ENCODE measurements around the gene UBE2E1. TPM values are rescaled to one million over a fixed set of nuclear protein-coding genes. Genes with fewer than 3 reads are reported as not detected.
"Not testable (repeated sequence)": the region's sequence is repeated elsewhere in the genome, so short reads cannot be mapped to it uniquely, and the experiment has no call there.

UBE2E1 gene
- polyA plus RNA-seq, 6 donors from 2014 or later, result 8.7 to 33.7 (median 18.1) TPM

DNA sequence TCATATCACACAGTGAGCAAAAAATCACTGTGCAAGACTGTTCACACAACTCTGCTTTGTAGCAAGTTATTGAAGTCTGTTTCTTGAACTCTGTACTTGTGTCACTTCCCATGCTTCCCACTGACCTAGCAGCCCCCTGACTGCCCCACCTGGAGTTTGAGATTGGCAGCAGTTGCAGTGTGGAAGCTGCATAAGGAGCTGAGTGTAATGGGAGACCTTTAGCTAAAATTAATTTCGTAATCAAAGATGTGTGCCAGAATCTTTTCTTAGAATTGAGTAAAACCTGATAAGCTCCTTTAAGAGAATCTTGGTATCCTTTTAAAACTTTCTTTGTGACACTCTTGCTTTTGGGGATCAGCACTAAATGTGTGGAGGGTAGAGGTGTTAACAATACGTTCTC, 68.2 kb downstream of the UBE2E1 start:
- DNase-seq (no peak), ATAC-seq (ENCODE audit: low read depth in 2 of 2) (no peak)
- Mint-ChIP-seq H3K4me1 (peaks cover 24 to 55% (median 48%) of the 10 kb centered on the region in 3 donors), H3K27me3 (no peaks in the 10 kb centered on the region), H3K4me3 (no peak overlapping the region), H3K27ac (peak overlapping the region in 3 of 6 donors; percentile 26 to 50 (median 32)), H3K36me3 (no peaks in the 10 kb centered on the region), H3K9me3 (no peaks in the 10 kb centered on the region)

DNA sequence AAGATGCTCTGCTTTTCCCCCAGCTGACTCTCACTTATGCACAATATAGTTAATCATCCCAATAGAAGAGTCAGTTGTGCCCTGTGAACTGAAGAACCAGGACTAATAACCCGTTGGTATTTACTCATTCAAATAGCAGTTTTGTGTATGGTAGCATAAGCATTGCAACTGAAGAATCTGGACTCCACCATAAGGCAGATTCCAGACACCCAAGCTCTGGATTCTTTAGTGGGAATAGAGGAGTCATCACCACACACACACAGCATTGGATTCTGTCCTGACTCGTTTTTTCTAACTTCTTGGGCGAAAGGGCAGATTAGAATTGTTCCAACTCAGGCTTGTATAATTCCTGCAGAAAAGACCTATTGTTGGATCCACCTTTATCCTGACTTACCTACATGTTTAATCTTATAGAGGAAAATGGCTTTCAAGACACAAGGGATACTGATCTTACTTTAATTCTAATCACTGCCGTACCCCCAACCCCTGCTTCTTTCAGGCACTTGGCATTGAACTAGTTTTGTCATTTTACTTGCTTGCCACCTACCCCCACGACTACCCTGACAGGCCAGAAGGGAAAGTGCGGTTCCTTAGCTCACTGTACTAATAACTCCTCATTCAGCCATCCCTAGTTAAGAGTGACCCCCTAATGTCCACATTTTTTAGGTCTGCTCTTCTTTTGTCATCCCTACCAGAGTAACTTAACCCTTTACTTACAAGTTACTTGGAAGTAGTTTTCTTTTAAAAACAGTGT, 68.8 kb downstream of the UBE2E1 start:
- Mint-ChIP-seq H3K27me3 (no peaks in the 10 kb centered on the region), H3K36me3 (no peaks in the 10 kb centered on the region), H3K4me3 (no peak overlapping the region), H3K9me3 (no peaks in the 10 kb centered on the region), H3K4me1 (peaks cover 30 to 58% (median 54%) of the 10 kb centered on the region in 3 donors), H3K27ac (peak overlapping the region in 2 of 6 donors; percentile 27 to 32)
- no peak for ATAC-seq (ENCODE audit: low read depth in 2 of 2)
- DNase-seq, result no peak

DNA sequence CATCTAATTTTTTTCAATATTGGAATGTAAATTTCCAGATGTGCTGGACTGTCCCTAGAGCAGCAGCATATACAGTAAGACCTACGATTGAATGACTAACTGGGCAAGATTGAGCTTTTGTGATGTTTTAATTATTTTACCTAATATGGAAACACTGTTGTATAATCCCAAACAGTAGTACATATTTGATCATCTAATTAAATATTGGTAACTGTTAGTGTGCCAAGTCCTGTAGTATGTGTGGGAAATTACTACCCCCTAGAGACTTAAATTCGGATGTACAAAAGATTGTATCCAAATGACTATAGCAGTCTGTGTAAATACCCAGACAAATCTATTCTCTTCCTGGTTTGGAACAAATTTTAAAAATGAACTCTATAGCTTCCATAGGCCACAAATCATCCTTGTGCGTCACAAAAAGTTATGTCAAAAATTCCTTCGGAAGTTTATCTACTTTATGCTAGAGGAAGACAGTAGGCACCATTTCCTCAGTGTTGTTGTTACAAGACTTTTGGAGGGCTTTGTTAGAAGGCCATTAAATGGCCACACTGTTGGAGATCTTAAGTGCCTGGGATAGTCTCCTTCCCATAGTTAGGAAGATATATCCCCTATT, 69.5 kb downstream of the UBE2E1 start:
- ATAC-seq (ENCODE audit: low read depth in 2 of 2) (no peak), DNase-seq (no peak)
- Mint-ChIP-seq H3K9me3 (no peaks in the 10 kb centered on the region), H3K27me3 (no peaks in the 10 kb centered on the region), H3K4me1 (peaks cover 33 to 59% (median 55%) of the 10 kb centered on the region in 3 donors), H3K36me3 (no peaks in the 10 kb centered on the region), H3K27ac (no peak overlapping the region), H3K4me3 (no peak overlapping the region)

DNA sequence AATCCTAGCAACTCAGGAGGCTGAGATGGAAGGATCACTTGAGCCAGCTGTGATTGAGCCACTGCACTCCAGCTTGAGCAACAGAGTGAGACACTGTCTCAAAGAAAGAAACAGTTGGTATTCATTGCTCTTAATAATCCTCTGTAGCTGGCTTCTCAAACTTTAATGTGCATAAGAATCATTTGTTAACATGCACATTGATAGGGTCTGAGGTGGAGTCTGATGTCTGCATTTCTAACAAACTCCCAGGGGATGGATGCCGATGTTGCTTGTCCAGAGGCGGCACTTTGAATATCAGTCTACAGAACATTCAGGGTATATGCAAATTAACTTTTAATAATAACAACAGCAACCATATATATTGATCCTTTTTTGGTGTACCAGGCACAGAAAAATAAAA, 71.2 kb downstream of the UBE2E1 start:
- Mint-ChIP-seq H3K9me3 (peaks cover 0 to 1% (median 0%) of the 10 kb centered on the region in 7 donors), H3K4me3 (no peak overlapping the region), H3K27me3 (no peaks in the 10 kb centered on the region), H3K36me3 (peaks cover 0 to 7% of the 10 kb centered on the region in 2 donors), H3K4me1 (peaks cover 43 to 73% (median 70%) of the 10 kb centered on the region in 3 donors), H3K27ac (peak overlapping the region in 1 of 6 donors; percentile 15)
- DNase-seq (no peak), ATAC-seq (ENCODE audit: low read depth in 2 of 2) (no peak)

DNA sequence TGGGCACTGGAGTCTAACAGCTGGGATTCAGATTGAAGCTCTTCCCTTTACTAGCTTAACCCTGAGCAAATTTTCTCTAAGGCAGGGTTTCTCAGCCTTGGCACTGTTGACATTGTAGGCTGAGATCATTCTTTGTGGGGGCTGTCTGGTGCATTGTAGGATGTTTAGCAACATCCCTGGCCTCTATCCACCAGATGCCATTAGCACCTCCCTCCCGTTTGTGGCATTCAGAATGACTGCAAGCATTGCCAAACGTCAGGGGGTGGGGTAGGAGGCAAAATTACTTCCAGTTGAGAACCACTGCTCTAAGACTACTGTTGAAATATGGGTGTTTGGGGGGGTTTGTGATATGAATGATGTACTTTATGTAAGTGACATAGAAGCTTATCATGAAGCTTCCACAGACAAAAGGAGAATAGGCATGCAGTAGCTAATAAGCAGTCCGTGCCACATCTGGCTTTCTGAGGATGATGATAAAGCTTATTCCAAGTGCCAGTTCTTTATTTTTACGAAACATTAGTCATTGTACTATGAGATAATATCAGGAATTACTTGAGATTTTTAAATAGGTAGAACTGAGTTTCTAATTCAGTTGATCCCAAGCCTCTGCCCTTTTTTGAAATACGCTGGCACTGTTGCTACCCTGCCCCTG, 71.7 kb downstream of the UBE2E1 start:
- H3K4me1 Mint-ChIP-seq, result peaks cover 43 to 75% (median 72%) of the 10 kb centered on the region in 3 donors
- DNase-seq (no peak), ATAC-seq (ENCODE audit: low read depth in 2 of 2) (no peak)
- peaks cover 0 to 1% (median 0%) of the 10 kb centered on the region in 7 donors for H3K9me3 Mint-ChIP-seq
- no peaks in the 10 kb centered on the region for H3K27me3 Mint-ChIP-seq
- peak overlapping the region in 1 of 6 donors; percentile 15 for H3K27ac Mint-ChIP-seq
- no peak overlapping the region for H3K4me3 Mint-ChIP-seq
- peaks cover 0 to 7% of the 10 kb centered on the region in 2 donors for H3K36me3 Mint-ChIP-seq

DNA sequence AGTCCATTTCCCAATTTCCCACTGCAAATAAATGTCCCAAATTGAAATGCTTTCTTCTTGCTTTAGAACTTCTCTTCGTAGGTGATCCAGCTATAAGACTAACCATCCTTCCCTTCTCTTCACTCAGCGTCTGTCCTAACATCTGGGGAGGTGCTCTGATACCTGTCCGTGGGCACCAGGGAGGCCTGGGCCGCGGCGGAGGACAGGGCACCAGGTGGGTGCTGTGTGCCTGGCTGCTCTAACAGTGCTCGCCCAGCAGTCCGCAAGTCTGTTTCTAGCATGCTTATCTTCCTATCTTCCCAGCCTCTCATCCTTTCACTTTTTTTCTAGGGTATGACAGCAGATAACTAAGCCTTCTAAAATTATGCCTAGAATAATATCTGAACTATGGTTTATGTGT, 73.7 kb downstream of the UBE2E1 start:
- H3K4me1 Mint-ChIP-seq, result peaks cover 39 to 66% (median 62%) of the 10 kb centered on the region in 3 donors
- peaks cover 0 to 7% of the 10 kb centered on the region in 2 donors for H3K36me3 Mint-ChIP-seq
- H3K4me3 Mint-ChIP-seq, result no peak overlapping the region
- H3K27me3 Mint-ChIP-seq, result no peaks in the 10 kb centered on the region
- ATAC-seq (ENCODE audit: low read depth in 2 of 2), result no peak
- peak overlapping the region in 2 of 6 donors; percentile 28 to 32 for H3K27ac Mint-ChIP-seq
- DNase-seq, result no peak
- peaks cover 0 to 1% (median 0%) of the 10 kb centered on the region in 7 donors for H3K9me3 Mint-ChIP-seq

DNA sequence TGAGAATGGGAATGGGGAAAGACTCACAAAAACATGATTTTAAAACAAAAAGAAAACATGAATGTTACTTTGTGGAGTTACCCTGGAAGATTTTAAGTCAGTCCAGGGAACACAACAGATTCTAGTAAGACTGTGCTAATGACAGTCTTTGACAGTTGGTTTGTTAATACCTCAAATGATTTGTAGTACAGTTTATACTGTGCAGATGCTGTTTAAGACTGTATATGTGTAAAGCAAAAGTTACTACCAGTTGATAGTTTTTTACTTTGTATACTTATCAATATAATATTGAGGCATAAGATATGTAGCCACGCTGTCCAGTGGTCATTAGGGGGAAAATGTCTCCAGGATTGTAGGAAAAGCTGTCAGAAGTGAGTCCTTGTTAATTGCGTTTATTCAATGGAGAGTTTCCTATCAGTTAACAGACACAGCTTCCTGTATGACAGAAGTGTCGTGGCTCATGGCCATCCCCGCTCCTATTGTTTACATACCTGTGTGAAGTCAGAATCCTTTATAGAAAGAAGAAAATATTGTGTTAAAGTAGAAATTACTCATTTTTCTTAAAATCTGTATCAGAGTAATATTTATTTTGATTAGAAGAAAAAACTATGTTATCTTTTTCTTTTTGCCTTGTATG, 75.1 kb downstream of the UBE2E1 start:
- Mint-ChIP-seq H3K4me1 (peaks cover 33 to 55% (median 48%) of the 10 kb centered on the region in 3 donors), H3K27me3 (no peaks in the 10 kb centered on the region), H3K36me3 (peaks cover 0 to 7% of the 10 kb centered on the region in 2 donors), H3K27ac (peak overlapping the region in 4 of 6 donors; percentile 11 to 88 (median 64)), H3K4me3 (peak overlapping the region in 1 of 8 donors; percentile 12), H3K9me3 (peaks cover 0 to 1% (median 0%) of the 10 kb centered on the region in 7 donors)
- ATAC-seq (ENCODE audit: low read depth in 2 of 2) (no peak), DNase-seq (no peak)

DNA sequence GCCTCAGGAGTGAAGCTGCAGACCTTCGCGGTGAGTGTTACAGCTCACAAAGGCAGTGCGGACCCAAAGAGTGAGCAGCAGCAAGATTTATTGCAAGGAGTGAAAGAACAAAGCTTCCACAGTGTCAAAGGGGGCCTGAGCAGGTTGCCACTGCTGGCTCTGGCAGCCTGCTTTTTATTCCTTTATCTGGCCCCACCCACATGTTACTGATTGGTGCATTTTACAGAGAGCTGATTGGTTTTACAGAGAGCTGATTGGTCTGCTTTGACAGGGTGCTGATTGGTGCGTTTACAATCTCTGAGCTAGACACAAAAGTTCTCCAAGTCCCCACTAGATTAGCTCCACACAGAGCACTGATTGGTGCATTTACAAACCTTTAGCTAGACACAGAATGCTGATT, 76.2 kb downstream of the UBE2E1 start:
- DNase-seq; H3K27me3 Mint-ChIP-seq; H3K9me3 Mint-ChIP-seq; H3K36me3 Mint-ChIP-seq; ATAC-seq (ENCODE audit: low read depth in 2 of 2): not testable (repeated sequence)
- peak overlapping the region in 3 of 6 donors; percentile 57 to 88 (median 77) for H3K27ac Mint-ChIP-seq
- H3K4me3 Mint-ChIP-seq, result peak overlapping the region in 6 of 8 donors; percentile 0 to 61 (median 27)
- peaks cover 26 to 46% (median 39%) of the 10 kb centered on the region in 3 donors for H3K4me1 Mint-ChIP-seq

DNA sequence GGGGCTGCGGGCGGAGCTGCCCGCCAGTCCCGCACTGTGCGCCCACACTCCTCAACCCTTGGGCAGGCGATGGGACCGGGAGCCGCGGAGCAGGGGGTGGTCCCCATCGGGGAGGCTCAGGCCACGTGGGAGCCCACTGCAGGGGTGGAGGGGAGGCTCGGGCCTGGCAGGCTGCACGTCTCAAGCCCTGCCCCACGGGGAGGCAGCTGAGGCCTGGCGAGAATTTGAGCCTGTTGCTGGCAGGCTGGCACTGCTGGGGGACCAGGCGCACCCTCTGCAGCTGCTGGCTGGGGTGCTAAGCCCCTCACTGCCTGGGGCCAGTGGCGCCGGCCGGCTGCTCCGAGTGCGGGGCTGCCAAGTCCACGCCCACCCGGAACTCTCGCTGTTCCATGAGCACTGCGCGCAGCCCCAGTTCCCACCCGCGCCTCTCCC, 76.7 kb downstream of the UBE2E1 start:
- ATAC-seq (ENCODE audit: low read depth in 2 of 2) (no peak), DNase-seq (no peak)
- Mint-ChIP-seq H3K4me3 (no peak overlapping the region), H3K4me1 (peaks cover 26 to 41% (median 35%) of the 10 kb centered on the region in 3 donors), H3K9me3 (peaks cover 0 to 1% (median 0%) of the 10 kb centered on the region in 7 donors), H3K27ac (peak overlapping the region in 3 of 6 donors; percentile 27 to 77 (median 57)), H3K36me3 (peaks cover 0 to 7% of the 10 kb centered on the region in 2 donors), H3K27me3 (no peaks in the 10 kb centered on the region)

DNA sequence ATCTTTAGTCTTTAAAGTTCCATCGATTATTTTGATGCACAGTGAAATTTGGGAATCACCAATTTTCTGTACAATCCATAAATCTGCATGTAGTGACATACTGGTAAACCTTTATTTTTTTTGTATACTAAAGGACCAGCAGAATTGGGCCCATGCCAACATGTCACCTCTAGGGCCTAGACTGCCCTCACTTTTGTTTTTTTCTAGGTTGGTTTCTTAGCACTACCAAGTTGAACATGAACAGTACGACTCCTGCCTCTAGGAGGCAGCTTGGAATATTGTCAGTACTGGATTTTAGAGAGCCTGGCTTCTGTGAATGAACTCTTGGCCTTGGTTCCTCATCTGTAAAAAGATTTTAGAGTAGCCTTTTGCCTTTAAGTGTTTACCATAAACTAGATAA, 78.7 kb downstream of the UBE2E1 start:
- ATAC-seq (ENCODE audit: low read depth in 2 of 2), result no peak

DNA sequence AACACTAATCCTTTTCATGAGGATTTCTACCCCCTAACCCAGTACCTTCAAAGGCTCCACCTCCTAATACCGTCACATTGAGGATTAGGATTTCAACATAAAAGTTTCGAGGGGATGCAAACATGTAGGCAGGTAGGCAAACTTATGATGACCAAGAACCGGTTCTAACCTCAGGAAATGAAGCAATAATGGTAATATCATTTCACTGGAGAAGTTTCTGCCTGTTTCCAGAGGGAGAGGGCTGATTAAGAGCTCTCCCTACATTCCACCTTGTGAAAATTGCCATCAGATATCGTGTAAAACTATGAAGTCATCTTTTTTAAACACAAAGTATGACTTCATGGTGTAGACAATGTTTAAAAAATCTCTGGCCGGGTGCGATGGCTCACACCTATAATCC, 79.5 kb downstream of the UBE2E1 start:
- H3K36me3 Mint-ChIP-seq, result peaks cover 0 to 7% of the 10 kb centered on the region in 2 donors
- DNase-seq, result no peak
- H3K27me3 Mint-ChIP-seq, result no peaks in the 10 kb centered on the region
- H3K27ac Mint-ChIP-seq, result no peak overlapping the region
- peaks cover 0 to 1% (median 0%) of the 10 kb centered on the region in 7 donors for H3K9me3 Mint-ChIP-seq
- no peak for ATAC-seq (ENCODE audit: low read depth in 2 of 2)
- H3K4me1 Mint-ChIP-seq, result peaks cover 10 to 28% (median 15%) of the 10 kb centered on the region in 3 donors
- H3K4me3 Mint-ChIP-seq, result no peak overlapping the region

More for the DNA sequence above, 78.7 kb downstream of the UBE2E1 start:
- no peak for DNase-seq
- no peaks in the 10 kb centered on the region for H3K27me3 Mint-ChIP-seq
- H3K36me3 Mint-ChIP-seq, result peaks cover 0 to 7% of the 10 kb centered on the region in 2 donors
- peaks cover 0 to 1% (median 0%) of the 10 kb centered on the region in 7 donors for H3K9me3 Mint-ChIP-seq
- peaks cover 14 to 29% (median 21%) of the 10 kb centered on the region in 3 donors for H3K4me1 Mint-ChIP-seq
- peak overlapping the region in 2 of 6 donors; percentile 4 to 72 for H3K27ac Mint-ChIP-seq
- H3K4me3 Mint-ChIP-seq, result no peak overlapping the region

DNA sequence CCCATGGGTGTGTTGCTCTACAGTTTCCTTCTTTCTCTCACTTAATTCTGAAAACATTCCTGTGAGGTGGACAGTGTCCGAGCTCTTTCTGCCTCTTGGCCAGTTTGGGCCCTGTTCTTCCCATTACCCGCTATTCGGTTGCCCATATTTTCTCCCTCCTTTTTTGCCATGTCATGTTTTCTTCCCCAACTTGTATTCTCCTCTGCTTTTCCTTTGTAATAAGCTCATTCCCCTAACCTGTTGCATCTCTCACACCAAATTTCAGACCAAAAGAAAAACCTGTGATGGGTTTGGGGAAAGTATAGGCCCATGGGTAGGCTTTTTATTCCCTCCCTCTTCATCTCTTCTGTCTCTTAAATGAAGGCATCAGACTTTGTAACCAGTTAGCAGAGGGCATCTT, 80.6 kb downstream of the UBE2E1 start:
- no peaks in the 10 kb centered on the region for H3K27me3 Mint-ChIP-seq
- peaks cover 0 to 1% (median 0%) of the 10 kb centered on the region in 7 donors for H3K9me3 Mint-ChIP-seq
- ATAC-seq (ENCODE audit: low read depth in 2 of 2), result no peak
- peak overlapping the region in 3 of 6 donors; percentile 3 to 40 (median 4) for H3K27ac Mint-ChIP-seq
- peaks cover 4 to 18% (median 8%) of the 10 kb centered on the region in 3 donors for H3K4me1 Mint-ChIP-seq
- H3K36me3 Mint-ChIP-seq, result peaks cover 0 to 6% of the 10 kb centered on the region in 2 donors
- no peak for DNase-seq
- no peak overlapping the region for H3K4me3 Mint-ChIP-seq

Data from naive B cell (primary cell).